ENCODE data around the gene MAP6D1. TPM values are rescaled to one million over a fixed set of nuclear protein-coding genes. Genes with fewer than 3 reads are reported as not detected.

MAP6D1 gene
- total and polyA plus RNA-seq, 7 experiments from 2014 or later, result 0.81 to 2.9 (median 1.2) TPM; not detected in 2

DNA sequence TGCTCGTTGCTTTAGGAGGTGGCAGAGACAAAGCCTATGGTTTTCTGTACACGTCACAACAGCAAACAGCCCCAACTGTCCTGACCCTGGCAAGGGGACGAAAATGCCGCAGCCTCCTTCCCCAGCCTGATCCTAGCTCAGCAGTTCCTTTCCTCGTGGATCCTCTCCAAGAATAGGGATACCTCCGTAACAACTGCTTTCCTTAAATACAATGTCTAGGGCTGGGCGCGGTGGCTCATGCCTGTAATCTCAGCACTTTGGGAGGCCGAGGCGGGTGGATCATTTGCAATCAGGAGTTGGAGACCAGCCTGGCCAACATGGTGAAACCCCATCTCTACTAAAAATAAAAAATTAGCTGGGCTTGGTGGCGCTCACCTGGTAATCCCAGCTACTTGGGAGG is 17.0 kb downstream of the MAP6D1 start:
- peaks cover 4 to 45% (median 14%) of the 10 kb centered on the region in 5 donors for H3K36me3 Mint-ChIP-seq
- no peak overlapping the region for H3K27ac Mint-ChIP-seq
- Histone ChIP-seq H3K9me3 (ENCODE audit: control insufficient read depth in 2 of 3, low read length in 3 of 3) (no peaks in the 10 kb centered on the region), H3K4me1 (ENCODE audit: control insufficient read depth in 2 of 2, insufficient read depth in 2 of 2, low read length in 2 of 2) (no peaks in the 10 kb centered on the region), H3K36me3 (ENCODE audit: control insufficient read depth in 2 of 3, insufficient read depth in 3 of 3, low read length in 3 of 3) (peaks cover 0 to 81% (median 21%) of the 10 kb centered on the region in 3 experiments), H3K27me3 (ENCODE audit: control insufficient read depth in 2 of 2, insufficient read depth in 2 of 2, low read length in 2 of 2) (no peaks in the 10 kb centered on the region), H3K27ac (ENCODE audit: low read depth, low read length) (no peak overlapping the region), H3K4me3 (ENCODE audit: low read length) (no peak overlapping the region)
- ChIA-PET POLR2A (no interaction called here), CTCF (no interaction called here)
- no peak overlapping the region for H3K4me3 Mint-ChIP-seq
- H3K9me3 Mint-ChIP-seq, result no peaks in the 10 kb centered on the region
- peaks cover 0 to 2% (median 0%) of the 10 kb centered on the region in 7 donors for H3K4me1 Mint-ChIP-seq
- no peak for ATAC-seq
- no peak for DNase-seq
- intact Hi-C loops (cut with micrococcal nuclease), result no loop called here
- no peaks in the 10 kb centered on the region for H3K27me3 Mint-ChIP-seq

DNA sequence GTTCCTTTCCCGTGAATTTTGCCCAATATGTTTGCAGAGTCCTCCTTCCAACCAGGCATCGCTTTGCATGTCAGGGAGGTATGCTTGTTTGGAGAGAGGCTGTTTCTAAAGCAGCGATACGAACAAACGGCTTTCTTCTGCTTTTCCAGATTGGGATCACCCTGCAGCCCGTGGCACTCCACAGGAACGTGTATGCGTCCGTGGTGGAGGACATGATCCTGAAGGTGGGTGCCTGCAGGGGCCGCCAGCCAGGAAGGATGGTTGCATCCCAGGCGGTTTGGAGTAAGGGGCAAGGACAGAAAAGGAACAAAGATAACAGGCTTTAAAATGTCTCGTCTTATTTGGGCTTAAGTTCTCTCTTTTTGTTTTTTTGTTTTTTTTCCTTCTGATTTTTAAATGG is 17.5 kb downstream of the MAP6D1 start:
- no peaks in the 10 kb centered on the region for H3K9me3 ChIP-seq (ENCODE audit: control insufficient read depth in 2 of 3, low read length in 3 of 3)
- no peak overlapping the region for H3K4me3 ChIP-seq (ENCODE audit: low read length)
- no peaks in the 10 kb centered on the region for H3K27me3 ChIP-seq (ENCODE audit: control insufficient read depth in 2 of 2, insufficient read depth in 2 of 2, low read length in 2 of 2)
- Mint-ChIP-seq H3K36me3 (peaks cover 6 to 49% (median 14%) of the 10 kb centered on the region in 5 donors), H3K27ac (no peak overlapping the region), H3K4me3 (no peak overlapping the region), H3K9me3 (no peaks in the 10 kb centered on the region), H3K4me1 (no peaks in the 10 kb centered on the region), H3K27me3 (no peaks in the 10 kb centered on the region)
- DNase-seq (no peak), ATAC-seq (no peak)
- no peak overlapping the region for H3K27ac ChIP-seq (ENCODE audit: low read depth, low read length)
- POLR2A ChIA-PET, result no interaction called here
- CTCF ChIA-PET, result no interaction called here
- intact Hi-C loops (cut with micrococcal nuclease), result no loop called here
- H3K36me3 ChIP-seq (ENCODE audit: control insufficient read depth in 2 of 3, insufficient read depth in 3 of 3, low read length in 3 of 3), result peaks cover 0 to 85% (median 21%) of the 10 kb centered on the region in 3 experiments
- no peaks in the 10 kb centered on the region for H3K4me1 ChIP-seq (ENCODE audit: control insufficient read depth in 2 of 2, insufficient read depth in 2 of 2, low read length in 2 of 2)

DNA sequence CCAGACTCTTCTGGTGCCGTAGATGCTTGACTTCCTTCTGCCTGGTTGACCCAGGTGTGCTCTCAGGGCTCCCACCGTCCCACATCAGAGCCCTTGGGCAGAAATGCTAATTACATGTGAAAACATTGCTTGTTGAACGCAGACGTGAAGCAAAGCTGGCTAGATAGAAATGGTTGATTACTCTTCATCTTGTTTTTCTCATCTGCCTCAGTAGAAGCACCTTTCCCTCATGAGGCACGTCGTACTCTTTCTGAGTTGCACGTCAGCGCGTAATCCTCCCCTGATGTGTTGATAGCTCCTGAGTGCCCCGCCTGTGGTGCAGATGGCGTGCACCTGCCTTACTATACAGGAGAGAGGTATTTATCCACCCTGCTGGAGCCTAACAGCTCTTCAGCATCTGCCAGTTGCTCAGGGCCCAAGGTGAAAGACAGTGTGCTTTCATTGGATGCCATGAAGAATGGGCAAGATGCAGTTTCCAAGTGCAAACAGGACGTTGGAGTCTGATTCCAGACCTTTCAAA is 18.1 kb downstream of the MAP6D1 start:
- ChIA-PET CTCF (no interaction called here), POLR2A (no interaction called here)
- peak overlapping the region in 1 of 9 donors; percentile 27 for H3K27ac Mint-ChIP-seq
- intact Hi-C loops (cut with micrococcal nuclease), result no loop called here
- no peak overlapping the region for H3K4me3 ChIP-seq (ENCODE audit: low read length)
- H3K36me3 ChIP-seq (ENCODE audit: control insufficient read depth in 2 of 3, insufficient read depth in 3 of 3, low read length in 3 of 3), result peaks cover 0 to 92% (median 21%) of the 10 kb centered on the region in 3 experiments
- no peaks in the 10 kb centered on the region for H3K9me3 ChIP-seq (ENCODE audit: control insufficient read depth in 2 of 3, low read length in 3 of 3)
- H3K27me3 ChIP-seq (ENCODE audit: control insufficient read depth in 2 of 2, insufficient read depth in 2 of 2, low read length in 2 of 2), result no peaks in the 10 kb centered on the region
- H3K9me3 Mint-ChIP-seq, result no peaks in the 10 kb centered on the region
- no peak overlapping the region for H3K4me3 Mint-ChIP-seq
- H3K27ac ChIP-seq (ENCODE audit: low read depth, low read length), result no peak overlapping the region
- DNase-seq, result no peak
- no peak for ATAC-seq
- peaks cover 7 to 50% (median 14%) of the 10 kb centered on the region in 5 donors for H3K36me3 Mint-ChIP-seq
- H3K4me1 ChIP-seq (ENCODE audit: control insufficient read depth in 2 of 2, insufficient read depth in 2 of 2, low read length in 2 of 2), result no peaks in the 10 kb centered on the region
- H3K27me3 Mint-ChIP-seq, result no peaks in the 10 kb centered on the region
- no peaks in the 10 kb centered on the region for H3K4me1 Mint-ChIP-seq

DNA sequence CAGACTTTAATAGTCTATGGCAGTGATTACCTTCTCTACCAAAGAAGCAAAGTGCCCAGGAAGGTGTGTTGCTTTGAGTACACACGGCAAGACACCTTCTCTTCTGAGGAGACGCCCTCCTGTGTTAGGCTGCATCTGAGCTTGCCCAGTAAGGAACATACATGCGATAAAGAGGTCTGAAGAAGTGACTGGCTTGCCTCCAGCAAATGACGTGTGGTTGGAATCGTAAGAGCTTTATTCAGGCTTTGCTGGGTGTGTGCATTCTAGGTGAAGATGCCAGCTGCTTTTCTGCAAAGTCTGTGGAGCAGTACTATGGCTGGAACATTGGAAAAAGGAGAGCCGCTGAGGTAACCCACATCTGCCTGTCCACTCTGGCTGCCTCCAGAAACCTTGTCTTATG is 22.4 kb downstream of the MAP6D1 start:
- H3K27me3 Mint-ChIP-seq, result no peaks in the 10 kb centered on the region
- no peaks in the 10 kb centered on the region for H3K9me3 Mint-ChIP-seq
- Histone ChIP-seq H3K27me3 (ENCODE audit: control insufficient read depth in 2 of 2, insufficient read depth in 2 of 2, low read length in 2 of 2) (no peaks in the 10 kb centered on the region), H3K36me3 (ENCODE audit: control insufficient read depth in 2 of 3, insufficient read depth in 3 of 3, low read length in 3 of 3) (peaks cover 14 to 90% (median 27%) of the 10 kb centered on the region in 3 experiments), H3K4me3 (ENCODE audit: low read length) (no peak overlapping the region), H3K4me1 (ENCODE audit: control insufficient read depth in 2 of 2, insufficient read depth in 2 of 2, low read length in 2 of 2) (no peaks in the 10 kb centered on the region), H3K27ac (ENCODE audit: low read depth, low read length) (no peak overlapping the region), H3K9me3 (ENCODE audit: control insufficient read depth in 2 of 3, low read length in 3 of 3) (no peaks in the 10 kb centered on the region)
- H3K27ac Mint-ChIP-seq, result peak overlapping the region in 2 of 9 donors; percentile 17 to 32
- H3K36me3 Mint-ChIP-seq, result peaks cover 19 to 58% (median 33%) of the 10 kb centered on the region in 5 donors
- no peak for DNase-seq
- H3K4me3 Mint-ChIP-seq, result no peak overlapping the region
- intact Hi-C loops (cut with micrococcal nuclease), result no loop called here
- H3K4me1 Mint-ChIP-seq, result no peaks in the 10 kb centered on the region
- no peak for ATAC-seq
- ChIA-PET CTCF (no interaction called here), POLR2A (no interaction called here)

DNA sequence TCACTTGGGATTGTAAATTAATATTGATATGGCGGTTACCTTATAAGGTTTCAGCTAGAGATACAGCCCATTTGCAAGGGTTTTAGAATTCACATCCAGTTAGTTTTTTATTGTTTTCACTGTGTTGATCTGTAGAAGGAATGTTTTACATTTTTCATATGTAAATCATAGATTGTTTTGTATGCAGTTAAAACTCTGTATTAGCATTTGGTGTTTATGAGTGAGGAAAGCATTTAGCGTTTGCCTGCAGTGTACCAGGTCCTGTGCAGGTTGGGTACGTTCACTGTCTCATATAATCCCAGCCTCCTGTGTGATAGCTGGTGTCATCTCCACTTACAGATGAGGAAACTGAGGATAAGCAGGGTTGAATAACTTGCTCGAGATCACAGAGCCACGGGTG is 23.8 kb downstream of the MAP6D1 start:
- no peak for DNase-seq
- Histone ChIP-seq H3K4me1 (ENCODE audit: control insufficient read depth in 2 of 2, insufficient read depth in 2 of 2, low read length in 2 of 2) (no peaks in the 10 kb centered on the region), H3K4me3 (ENCODE audit: low read length) (no peak overlapping the region), H3K36me3 (ENCODE audit: control insufficient read depth in 2 of 3, insufficient read depth in 3 of 3, low read length in 3 of 3) (peaks cover 14 to 83% (median 19%) of the 10 kb centered on the region in 3 experiments), H3K27ac (ENCODE audit: low read depth, low read length) (no peak overlapping the region), H3K9me3 (ENCODE audit: control insufficient read depth in 2 of 3, low read length in 3 of 3) (no peaks in the 10 kb centered on the region), H3K27me3 (ENCODE audit: control insufficient read depth in 2 of 2, insufficient read depth in 2 of 2, low read length in 2 of 2) (no peaks in the 10 kb centered on the region)
- Mint-ChIP-seq H3K27ac (no peak overlapping the region), H3K4me3 (no peak overlapping the region), H3K4me1 (no peaks in the 10 kb centered on the region), H3K9me3 (no peaks in the 10 kb centered on the region), H3K27me3 (no peaks in the 10 kb centered on the region), H3K36me3 (peaks cover 15 to 54% (median 29%) of the 10 kb centered on the region in 5 donors)
- no peak for ATAC-seq
- intact Hi-C loops (cut with micrococcal nuclease), result no loop called here
- ChIA-PET CTCF (no interaction called here), POLR2A (no interaction called here)

DNA sequence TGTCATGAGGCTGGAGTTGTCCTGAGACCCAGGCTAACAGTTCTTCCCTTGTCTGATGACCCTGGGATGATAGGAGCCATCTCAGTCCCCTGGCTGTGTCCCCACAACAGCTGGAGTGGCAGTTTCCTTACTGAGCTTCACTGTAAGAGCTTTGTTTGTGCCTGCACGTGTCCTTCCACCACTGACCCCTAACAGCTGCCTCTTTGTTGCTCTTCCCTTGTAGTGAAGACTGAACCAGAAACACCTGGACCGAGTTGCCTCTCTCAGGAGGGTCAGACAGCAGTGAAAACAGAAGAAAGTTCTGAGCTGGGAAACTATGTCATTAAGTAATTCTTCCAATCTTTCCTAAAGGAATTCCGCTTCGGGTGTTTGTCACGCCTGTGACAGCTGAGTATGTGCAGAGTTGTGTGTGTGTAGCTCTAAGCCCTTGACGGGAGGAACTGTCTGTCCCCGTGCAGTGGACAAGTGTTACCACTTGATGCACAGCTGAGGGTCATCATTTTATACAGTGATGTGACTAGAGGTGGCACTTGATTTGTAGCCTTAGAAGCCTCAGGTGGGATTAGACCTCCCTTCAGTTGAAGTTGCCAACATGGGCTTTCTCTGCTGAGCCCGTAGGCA is 25.0 kb downstream of the MAP6D1 start:
- H3K36me3 Mint-ChIP-seq, result peaks cover 15 to 56% (median 28%) of the 10 kb centered on the region in 5 donors
- POLR2A ChIA-PET, result interaction anchor here (1.1 kb wide), 1 partner anchor 17 kb away, joined by 3 read pairs; no protein-coding TSS in a partner anchor
- no peaks in the 10 kb centered on the region for H3K4me1 ChIP-seq (ENCODE audit: control insufficient read depth in 2 of 2, insufficient read depth in 2 of 2, low read length in 2 of 2)
- peaks cover 14 to 75% (median 17%) of the 10 kb centered on the region in 3 experiments for H3K36me3 ChIP-seq (ENCODE audit: control insufficient read depth in 2 of 3, insufficient read depth in 3 of 3, low read length in 3 of 3)
- no peak for ATAC-seq
- H3K27me3 ChIP-seq (ENCODE audit: control insufficient read depth in 2 of 2, insufficient read depth in 2 of 2, low read length in 2 of 2), result no peaks in the 10 kb centered on the region
- no peak overlapping the region for H3K27ac Mint-ChIP-seq
- CTCF ChIA-PET, result no interaction called here
- DNase-seq, result no peak
- no peak overlapping the region for H3K4me3 Mint-ChIP-seq
- no peaks in the 10 kb centered on the region for H3K9me3 ChIP-seq (ENCODE audit: control insufficient read depth in 2 of 3, low read length in 3 of 3)
- no peaks in the 10 kb centered on the region for H3K9me3 Mint-ChIP-seq
- no peak overlapping the region for H3K4me3 ChIP-seq (ENCODE audit: low read length)
- no peaks in the 10 kb centered on the region for H3K27me3 Mint-ChIP-seq
- H3K4me1 Mint-ChIP-seq, result no peaks in the 10 kb centered on the region
- intact Hi-C loops (cut with micrococcal nuclease), result no loop called here
- no peak overlapping the region for H3K27ac ChIP-seq (ENCODE audit: low read depth, low read length)

DNA sequence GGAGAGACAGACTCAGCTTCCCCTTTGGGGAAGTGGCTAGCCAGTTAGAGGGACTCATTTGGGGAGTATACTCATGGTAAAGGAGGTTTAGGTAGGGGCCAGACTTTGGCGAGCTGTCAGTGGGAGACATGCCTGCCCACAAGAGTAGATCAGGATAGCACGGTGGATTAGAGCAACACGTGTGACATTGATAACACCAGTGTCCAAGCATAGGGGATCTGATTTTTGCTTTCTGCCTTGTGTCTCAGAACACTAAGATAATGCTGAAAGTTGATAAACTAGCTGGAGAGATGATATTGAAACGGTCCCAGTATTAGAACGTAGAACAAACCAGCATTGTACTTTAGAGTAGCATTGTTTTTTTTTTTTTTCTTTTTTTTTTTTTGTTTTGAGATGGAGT is 25.9 kb downstream of the MAP6D1 start:
- Mint-ChIP-seq H3K36me3 (peaks cover 15 to 52% (median 28%) of the 10 kb centered on the region in 5 donors), H3K4me1 (no peaks in the 10 kb centered on the region), H3K27me3 (no peaks in the 10 kb centered on the region), H3K4me3 (no peak overlapping the region), H3K27ac (peak overlapping the region in 1 of 9 donors; percentile 82), H3K9me3 (no peaks in the 10 kb centered on the region)
- H3K9me3 ChIP-seq (ENCODE audit: control insufficient read depth in 2 of 3, low read length in 3 of 3), result no peaks in the 10 kb centered on the region
- no peak for DNase-seq
- ChIA-PET CTCF (no interaction called here), POLR2A (no interaction called here)
- intact Hi-C loops (cut with micrococcal nuclease), result no loop called here
- peaks cover 14 to 67% (median 17%) of the 10 kb centered on the region in 3 experiments for H3K36me3 ChIP-seq (ENCODE audit: control insufficient read depth in 2 of 3, insufficient read depth in 3 of 3, low read length in 3 of 3)
- H3K4me1 ChIP-seq (ENCODE audit: control insufficient read depth in 2 of 2, insufficient read depth in 2 of 2, low read length in 2 of 2), result no peaks in the 10 kb centered on the region
- H3K27me3 ChIP-seq (ENCODE audit: control insufficient read depth in 2 of 2, insufficient read depth in 2 of 2, low read length in 2 of 2), result no peaks in the 10 kb centered on the region
- ATAC-seq, result no peak
- H3K27ac ChIP-seq (ENCODE audit: low read depth, low read length), result no peak overlapping the region
- no peak overlapping the region for H3K4me3 ChIP-seq (ENCODE audit: low read length)

Measured in naive thymus-derived CD4-positive, alpha-beta T cell (primary cell).